HepG2 (cell line): Measurements from ENCODE around the gene MAJIN. TPM values are rescaled to one million over a fixed set of nuclear protein-coding genes. Genes with fewer than 3 reads are reported as not detected.

ENCODE experiments used
- FOSL2 ChIP-seq: sonication (generic); formaldehyde crosslinking; IDR thresholded peaks from 2 replicates; pipeline ENCODE4 v1.4.0; 2020; ENCODE audit warnings: missing genetic modification reagents
- ISL2 ChIP-seq: sonication (generic); formaldehyde crosslinking; IDR thresholded peaks from 2 replicates; pipeline ENCODE4 v1.5.0; 2020; ENCODE audit warnings: missing genetic modification reagents
- NFKBIZ ChIP-seq: IDR thresholded peaks from 2 replicates; pipeline ENCODE4 v1.6.1; 2018; ENCODE audit warnings: missing genetic modification reagents, missing compliant biosample characterization
- REL ChIP-seq: sonication (generic); formaldehyde crosslinking; conservative IDR thresholded peaks from 2 replicates; pipeline ENCODE4 v1.8.0; 2022; ENCODE audit warnings: mild to moderate bottlenecking, missing genetic modification reagents, moderate library complexity
- XRCC5 ChIP-seq: fragments of 200-400 bp; formaldehyde crosslinking; optimal IDR thresholded peaks from 2 replicates; pipeline ENCODE3; 2017; ENCODE audit warnings: mild to moderate bottlenecking, low read length
- ZFP1 ChIP-seq: IDR thresholded peaks from 2 replicates; pipeline ENCODE4 v1.6.1; 2016
- ZNF34 ChIP-seq: sonication (generic); formaldehyde crosslinking; IDR thresholded peaks from 2 replicates; pipeline ENCODE4 v1.4.0; 2020; ENCODE audit warnings: mild to moderate bottlenecking, missing genetic modification reagents, borderline replicate concordance
- ZNF737 ChIP-seq: sonication (generic); formaldehyde crosslinking; IDR thresholded peaks from 2 replicates; pipeline ENCODE4 v1.5.0; 2020; ENCODE audit warnings: missing genetic modification reagents, mild to moderate bottlenecking, borderline replicate concordance
- ZNF777 ChIP-seq: sonication (generic); formaldehyde crosslinking; IDR thresholded peaks from 2 replicates; pipeline ENCODE4 v1.4.0; 2020; ENCODE audit warnings: missing genetic modification reagents
- ZSCAN12 ChIP-seq: sonication (generic); formaldehyde crosslinking; IDR thresholded peaks from 2 replicates; pipeline ENCODE4 v1.9.0; 2021; ENCODE audit warnings: mild to moderate bottlenecking, missing genetic modification reagents
- ZSCAN22 ChIP-seq: sonication (generic); formaldehyde crosslinking; IDR thresholded peaks from 2 replicates; pipeline ENCODE4 v1.4.0; 2020; ENCODE audit warnings: mild to moderate bottlenecking, missing genetic modification reagents
- polyA plus RNA-seq, 8 experiments: library from polyadenylated mRNA; depleted of rRNA in 3 of 8; stranded (reverse) in 7 of 8; unstranded in 1 of 8; fragments of >200 nt; fragmentation: Illumina TruSeq in 4 of 8; extraction: Trizol in 4 of 8; gene quantifications; 2 replicates each; pipeline versions ENCODE4 v1.2.1 to v1.2.3, GENCODE V29; 2011 to 2016; ENCODE audit warnings: low read depth in 4 of 8, missing spikeins in 1 of 8, mixed read lengths in 1 of 8; ENCODE audit not compliant: insufficient read depth in 1 of 8
- total RNA-seq, 5 experiments: library from RNA; depleted of rRNA; stranded (reverse); fragments of >200 nt; fragmentation: Illumina TruSeq; extraction: Trizol; gene quantifications; 2 replicates each; pipeline ENCODE4 v1.2.3, GENCODE V29; 2016; ENCODE audit warnings: low read depth in 1 of 5
- TF ChIP-seq, protein P1 (sequence below): sonication (generic); formaldehyde crosslinking; IDR thresholded peaks from 2 replicates; pipeline ENCODE4 v1.4.0; 2020; ENCODE audit warnings: missing genetic modification reagents
- TF ChIP-seq, protein P2 (sequence below): sonication (generic); formaldehyde crosslinking; IDR thresholded peaks from 2 replicates; pipeline ENCODE4 v1.5.0; 2020; ENCODE audit warnings: mild to moderate bottlenecking, missing genetic modification reagents, borderline replicate concordance

The MAJIN gene
- total and polyA plus RNA-seq, 2 of the 13 experiments (the other 11 are each of a cell fraction or from before 2014, with no cell fraction given) = not detected

DNA sequence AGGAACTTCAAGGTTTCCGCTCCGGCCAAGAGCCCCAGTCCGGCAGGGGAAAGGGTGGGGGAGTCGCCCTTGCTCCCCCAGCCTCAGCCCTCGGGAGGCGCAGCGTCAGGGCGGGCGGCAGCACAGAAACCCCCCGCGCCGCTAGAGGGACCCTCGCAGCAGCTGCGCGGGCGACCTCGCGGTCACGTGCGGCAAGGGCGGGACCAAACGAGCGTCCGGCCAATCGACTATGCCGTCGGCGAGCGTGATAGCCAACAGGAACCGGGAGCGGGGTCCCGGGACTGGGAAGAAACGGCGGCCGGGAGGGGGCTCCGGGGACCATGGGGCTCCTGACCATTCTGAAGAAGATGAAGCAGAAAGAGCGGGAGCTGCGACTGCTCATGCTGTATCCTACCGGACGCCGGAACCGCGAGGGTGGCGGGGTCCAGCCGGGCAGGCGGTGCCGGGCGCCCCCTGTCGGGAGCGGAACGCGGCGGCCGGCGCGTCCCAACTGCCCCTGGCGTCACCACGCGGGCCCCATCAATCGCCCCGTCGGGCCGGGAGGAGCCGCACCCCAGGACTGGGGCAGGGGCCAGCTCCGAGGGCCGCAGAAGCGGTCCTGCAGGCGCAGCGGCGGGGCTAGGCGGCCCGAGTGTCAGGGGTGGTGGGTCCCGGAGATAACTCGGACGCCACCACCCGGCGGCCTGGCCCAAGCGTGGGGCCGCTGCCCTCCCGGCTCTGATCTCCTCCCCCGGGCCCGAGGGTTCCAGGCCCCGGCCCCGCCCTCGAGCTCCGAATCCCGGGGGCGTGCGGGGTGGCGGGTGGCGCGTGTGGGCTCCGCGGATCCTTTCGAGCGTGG, 42.2 kb upstream of the MAJIN start, which contains the start of gene ARL2 (continued):
- TF ChIP-seq, protein P1, sequence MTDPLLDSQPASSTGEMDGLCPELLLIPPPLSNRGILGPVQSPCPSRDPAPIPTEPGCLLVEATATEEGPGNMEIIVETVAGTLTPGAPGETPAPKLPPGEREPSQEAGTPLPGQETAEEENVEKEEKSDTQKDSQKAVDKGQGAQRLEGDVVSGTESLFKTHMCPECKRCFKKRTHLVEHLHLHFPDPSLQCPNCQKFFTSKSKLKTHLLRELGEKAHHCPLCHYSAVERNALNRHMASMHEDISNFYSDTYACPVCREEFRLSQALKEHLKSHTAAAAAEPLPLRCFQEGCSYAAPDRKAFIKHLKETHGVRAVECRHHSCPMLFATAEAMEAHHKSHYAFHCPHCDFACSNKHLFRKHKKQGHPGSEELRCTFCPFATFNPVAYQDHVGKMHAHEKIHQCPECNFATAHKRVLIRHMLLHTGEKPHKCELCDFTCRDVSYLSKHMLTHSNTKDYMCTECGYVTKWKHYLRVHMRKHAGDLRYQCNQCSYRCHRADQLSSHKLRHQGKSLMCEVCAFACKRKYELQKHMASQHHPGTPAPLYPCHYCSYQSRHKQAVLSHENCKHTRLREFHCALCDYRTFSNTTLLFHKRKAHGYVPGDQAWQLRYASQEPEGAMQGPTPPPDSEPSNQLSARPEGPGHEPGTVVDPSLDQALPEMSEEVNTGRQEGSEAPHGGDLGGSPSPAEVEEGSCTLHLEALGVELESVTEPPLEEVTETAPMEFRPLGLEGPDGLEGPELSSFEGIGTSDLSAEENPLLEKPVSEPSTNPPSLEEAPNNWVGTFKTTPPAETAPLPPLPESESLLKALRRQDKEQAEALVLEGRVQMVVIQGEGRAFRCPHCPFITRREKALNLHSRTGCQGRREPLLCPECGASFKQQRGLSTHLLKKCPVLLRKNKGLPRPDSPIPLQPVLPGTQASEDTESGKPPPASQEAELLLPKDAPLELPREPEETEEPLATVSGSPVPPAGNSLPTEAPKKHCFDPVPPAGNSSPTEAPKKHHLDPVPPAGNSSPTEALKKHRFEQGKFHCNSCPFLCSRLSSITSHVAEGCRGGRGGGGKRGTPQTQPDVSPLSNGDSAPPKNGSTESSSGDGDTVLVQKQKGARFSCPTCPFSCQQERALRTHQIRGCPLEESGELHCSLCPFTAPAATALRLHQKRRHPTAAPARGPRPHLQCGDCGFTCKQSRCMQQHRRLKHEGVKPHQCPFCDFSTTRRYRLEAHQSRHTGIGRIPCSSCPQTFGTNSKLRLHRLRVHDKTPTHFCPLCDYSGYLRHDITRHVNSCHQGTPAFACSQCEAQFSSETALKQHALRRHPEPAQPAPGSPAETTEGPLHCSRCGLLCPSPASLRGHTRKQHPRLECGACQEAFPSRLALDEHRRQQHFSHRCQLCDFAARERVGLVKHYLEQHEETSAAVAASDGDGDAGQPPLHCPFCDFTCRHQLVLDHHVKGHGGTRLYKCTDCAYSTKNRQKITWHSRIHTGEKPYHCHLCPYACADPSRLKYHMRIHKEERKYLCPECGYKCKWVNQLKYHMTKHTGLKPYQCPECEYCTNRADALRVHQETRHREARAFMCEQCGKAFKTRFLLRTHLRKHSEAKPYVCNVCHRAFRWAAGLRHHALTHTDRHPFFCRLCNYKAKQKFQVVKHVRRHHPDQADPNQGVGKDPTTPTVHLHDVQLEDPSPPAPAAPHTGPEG (CRISPR knock-in tag) = no peak
- TF ChIP-seq NFKBIZ (CRISPR knock-in tag) (no peak), ZSCAN12 (CRISPR knock-in tag) (no peak), ZNF777 (CRISPR knock-in tag) (peak; percentile 97), XRCC5 (peak; percentile 19), FOSL2 (CRISPR knock-in tag) (0 out of 2 replicates have a peak, but pooled peaks have one; percentile 8), REL (CRISPR knock-in tag) (peak; percentile 80), ZNF737 (CRISPR knock-in tag) (0 out of 2 replicates have a peak, but pooled peaks have one; percentile 37), ZFP1 (no peak), ISL2 (CRISPR knock-in tag) (0 out of 2 replicates have a peak, but pooled peaks have one; percentile 24), ZNF34 (CRISPR knock-in tag) (peak; percentile 94), ZSCAN22 (peak; percentile 68)
- TF ChIP-seq, protein P2, sequence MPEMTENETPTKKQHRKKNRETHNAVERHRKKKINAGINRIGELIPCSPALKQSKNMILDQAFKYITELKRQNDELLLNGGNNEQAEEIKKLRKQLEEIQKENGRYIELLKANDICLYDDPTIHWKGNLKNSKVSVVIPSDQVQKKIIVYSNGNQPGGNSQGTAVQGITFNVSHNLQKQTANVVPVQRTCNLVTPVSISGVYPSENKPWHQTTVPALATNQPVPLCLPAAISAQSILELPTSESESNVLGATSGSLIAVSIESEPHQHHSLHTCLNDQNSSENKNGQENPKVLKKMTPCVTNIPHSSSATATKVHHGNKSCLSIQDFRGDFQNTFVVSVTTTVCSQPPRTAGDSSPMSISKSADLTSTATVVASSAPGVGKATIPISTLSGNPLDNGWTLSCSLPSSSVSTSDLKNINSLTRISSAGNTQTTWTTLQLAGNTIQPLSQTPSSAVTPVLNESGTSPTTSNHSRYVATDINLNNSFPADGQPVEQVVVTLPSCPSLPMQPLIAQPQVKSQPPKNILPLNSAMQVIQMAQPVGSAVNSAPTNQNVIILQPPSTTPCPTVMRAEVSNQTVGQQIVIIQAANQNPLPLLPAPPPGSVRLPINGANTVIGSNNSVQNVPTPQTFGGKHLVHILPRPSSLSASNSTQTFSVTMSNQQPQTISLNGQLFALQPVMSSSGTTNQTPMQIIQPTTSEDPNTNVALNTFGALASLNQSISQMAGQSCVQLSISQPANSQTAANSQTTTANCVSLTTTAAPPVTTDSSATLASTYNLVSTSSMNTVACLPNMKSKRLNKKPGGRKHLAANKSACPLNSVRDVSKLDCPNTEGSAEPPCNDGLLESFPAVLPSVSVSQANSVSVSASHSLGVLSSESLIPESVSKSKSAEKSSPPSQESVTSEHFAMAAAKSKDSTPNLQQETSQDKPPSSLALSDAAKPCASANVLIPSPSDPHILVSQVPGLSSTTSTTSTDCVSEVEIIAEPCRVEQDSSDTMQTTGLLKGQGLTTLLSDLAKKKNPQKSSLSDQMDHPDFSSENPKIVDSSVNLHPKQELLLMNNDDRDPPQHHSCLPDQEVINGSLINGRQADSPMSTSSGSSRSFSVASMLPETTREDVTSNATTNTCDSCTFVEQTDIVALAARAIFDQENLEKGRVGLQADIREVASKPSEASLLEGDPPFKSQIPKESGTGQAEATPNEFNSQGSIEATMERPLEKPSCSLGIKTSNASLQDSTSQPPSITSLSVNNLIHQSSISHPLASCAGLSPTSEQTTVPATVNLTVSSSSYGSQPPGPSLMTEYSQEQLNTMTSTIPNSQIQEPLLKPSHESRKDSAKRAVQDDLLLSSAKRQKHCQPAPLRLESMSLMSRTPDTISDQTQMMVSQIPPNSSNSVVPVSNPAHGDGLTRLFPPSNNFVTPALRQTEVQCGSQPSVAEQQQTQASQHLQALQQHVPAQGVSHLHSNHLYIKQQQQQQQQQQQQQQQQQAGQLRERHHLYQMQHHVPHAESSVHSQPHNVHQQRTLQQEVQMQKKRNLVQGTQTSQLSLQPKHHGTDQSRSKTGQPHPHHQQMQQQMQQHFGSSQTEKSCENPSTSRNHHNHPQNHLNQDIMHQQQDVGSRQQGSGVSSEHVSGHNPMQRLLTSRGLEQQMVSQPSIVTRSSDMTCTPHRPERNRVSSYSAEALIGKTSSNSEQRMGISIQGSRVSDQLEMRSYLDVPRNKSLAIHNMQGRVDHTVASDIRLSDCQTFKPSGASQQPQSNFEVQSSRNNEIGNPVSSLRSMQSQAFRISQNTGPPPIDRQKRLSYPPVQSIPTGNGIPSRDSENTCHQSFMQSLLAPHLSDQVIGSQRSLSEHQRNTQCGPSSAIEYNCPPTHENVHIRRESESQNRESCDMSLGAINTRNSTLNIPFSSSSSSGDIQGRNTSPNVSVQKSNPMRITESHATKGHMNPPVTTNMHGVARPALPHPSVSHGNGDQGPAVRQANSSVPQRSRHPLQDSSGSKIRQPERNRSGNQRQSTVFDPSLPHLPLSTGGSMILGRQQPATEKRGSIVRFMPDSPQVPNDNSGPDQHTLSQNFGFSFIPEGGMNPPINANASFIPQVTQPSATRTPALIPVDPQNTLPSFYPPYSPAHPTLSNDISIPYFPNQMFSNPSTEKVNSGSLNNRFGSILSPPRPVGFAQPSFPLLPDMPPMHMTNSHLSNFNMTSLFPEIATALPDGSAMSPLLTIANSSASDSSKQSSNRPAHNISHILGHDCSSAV (CRISPR knock-in tag) = no peak
